ENCODE measurements around the gene PDHA1.

Gene PDHA1

GRCh38 chrX:19375546-19375945, 31.8 kb downstream of the PDHA1 start:
- no peak for DNase-seq (ENCODE audit: low read depth in 2 of 2)

GRCh38 chrX:19377799-19378198, 34.1 kb downstream of the PDHA1 start:
- DNase-seq (ENCODE audit: low read depth in 2 of 2), result no peak

GRCh38 chrX:19381326-19381725, 37.6 kb downstream of the PDHA1 start:
- DNase-seq (ENCODE audit: low read depth in 2 of 2), result no peak

GRCh38 chrX:19382555-19383145, 38.9 kb downstream of the PDHA1 start:
- peak in 1 of 2 donors; percentile 17 for DNase-seq (ENCODE audit: low read depth in 2 of 2)

GRCh38 chrX:19386679-19387078, 43.0 kb downstream of the PDHA1 start:
- DNase-seq (ENCODE audit: low read depth in 2 of 2), result no peak

GRCh38 chrX:19388064-19388679, 44.4 kb downstream of the PDHA1 start:
- no peak for DNase-seq (ENCODE audit: low read depth in 2 of 2)

GRCh38 chrX:19388741-19389140, 45.0 kb downstream of the PDHA1 start:
- no peak for DNase-seq (ENCODE audit: low read depth in 2 of 2)

- no peak for DNase-seq (ENCODE audit: low read depth in 2 of 2)
Observed at GRCh38 chrX:19389227-19389845, 45.6 kb downstream of the PDHA1 start.

GRCh38 chrX:19392078-19392477, 48.4 kb downstream of the PDHA1 start:
- no peak for DNase-seq (ENCODE audit: low read depth in 2 of 2)

- DNase-seq (ENCODE audit: low read depth in 2 of 2), result no peak
Observed at GRCh38 chrX:19392703-19393102, 49.0 kb downstream of the PDHA1 start.

GRCh38 chrX:19403696-19404095, 60.0 kb downstream of the PDHA1 start:
- DNase-seq (ENCODE audit: low read depth in 2 of 2), result no peak

- DNase-seq (ENCODE audit: low read depth in 2 of 2), result no peak
Observed at GRCh38 chrX:19410259-19410658, 66.5 kb downstream of the PDHA1 start.
